Esophagus squamous epithelium (tissue), 5 donors: ENCODE data around the gene RGS9. TPM values are rescaled to one million over a fixed set of nuclear protein-coding genes. Genes with fewer than 3 reads are reported as not detected.

Source experiments
- DNase-seq: peaks from one replicate; lab custom pipeline; 2025; lab: John Stamatoyannopoulos, UW
- H3K27ac ChIP-seq, 4 donors: fragments of 200-600 bp; sonication (generic); one replicate each; pipeline ENCODE4 v1.5.1; 2016 to 2019; ENCODE audit warnings: mild to moderate bottlenecking in 1 of 4
- H3K27me3 ChIP-seq, 4 donors: fragments of 200-600 bp; sonication (generic); 1 replicate in 3 of 4; 2 replicates in 1 of 4; pipeline versions ENCODE4 v1.5.1 to v1.6.0; 2017 to 2021; ENCODE audit warnings: antibody characterized with exemption in 1 of 4
- H3K36me3 ChIP-seq, 3 donors: fragments of 200-600 bp; sonication (generic); one replicate each; pipeline ENCODE4 v1.5.1; 2016 to 2019
- H3K4me1 ChIP-seq, 3 donors: fragments of 200-600 bp; sonication (generic); one replicate each; pipeline ENCODE4 v1.5.1; 2017 to 2019
- H3K4me3 ChIP-seq, 4 donors: fragments of 200-600 bp; sonication (generic); 1 replicate in 3 of 4; 2 replicates in 1 of 4; pipeline ENCODE4 v1.5.1; 2016 to 2019; ENCODE audit warnings: mild to moderate bottlenecking in 2 of 4, moderate library complexity in 1 of 4
- H3K9me3 ChIP-seq, 3 donors: fragments of 200-600 bp; sonication (generic); one replicate each; pipeline ENCODE4 v1.5.1; 2016 to 2019
- CTCF ChIP-seq, 6 experiments: fragments of 450-650 bp in 4 of 6; fragments of 200-600 bp in 2 of 6; sonication (generic) in 2 of 6; IDR thresholded peaks; one replicate each; pipeline ENCODE4 v1.5.1; 2016 to 2019; ENCODE audit warnings: antibody characterized with exemption in 6 of 6, mild to moderate bottlenecking in 4 of 6, moderate library complexity in 4 of 6
- POLR2A ChIP-seq, 4 donors: fragments of 450-650 bp; IDR thresholded peaks; one replicate each; pipeline ENCODE4 v1.6.1; 2017; ENCODE audit warnings: antibody characterized with exemption in 4 of 4, mild to moderate bottlenecking in 4 of 4, moderate library complexity in 3 of 4
- WGBS, 2 donors: methylation state at CpG; one replicate each; pipeline ENCODE4 v1.1.5; 2018; 5-methylcytosine and 5-hydroxymethylcytosine counted together
- intact Hi-C: fragments of 100-400 bp; cut with DNase I; formaldehyde crosslinking; loops from one replicate; pipeline ENCODE4 v1.15.0; 2022
- total RNA-seq, 4 donors: library from RNA; depleted of rRNA; stranded (reverse); fragments of >200 nt; gene quantifications; one replicate each; pipeline ENCODE4 v1.1.0, GENCODE V29; 2016
- donor health status: DM: yes; HTN: yes; CAD: no.

Gene RGS9
- total RNA-seq, 4 donors from 2014 or later = 0.45 to 8.1 (median 2.9) TPM

- WGBS, 2 donors = 56 to 88% methylated on average over 1 of the region's 1 CpG
- Histone ChIP-seq H3K4me3 (no peak overlapping the region), H3K9me3 (no peaks in the 10 kb centered on the region), H3K27ac (no peak overlapping the region), H3K27me3 (peaks cover 0 to 28% (median 0%) of the 10 kb centered on the region in 4 donors), H3K4me1 (no peaks in the 10 kb centered on the region), H3K36me3 (no peaks in the 10 kb centered on the region)
- TF ChIP-seq CTCF (IDR thresholded peaks at IDR 0.05) (no peak), POLR2A (IDR thresholded peaks at IDR 0.05) (no peak)
- intact Hi-C loops = no loop called here
- DNase-seq = no peak
Measured at GRCh38 chr17:65220732-65221131, 83.6 kb downstream of the RGS9 start.

GRCh38 chr17:65222214-65222738 lies 85.1 kb downstream of the RGS9 start:
- no peaks in the 10 kb centered on the region for H3K36me3 ChIP-seq
- no peak overlapping the region for H3K27ac ChIP-seq
- intact Hi-C loops = no loop called here
- WGBS, 2 donors = 54 to 88% methylated on average over 3 of the region's 3 CpGs
- H3K27me3 ChIP-seq = peaks cover 0 to 33% (median 0%) of the 10 kb centered on the region in 4 donors
- no peaks in the 10 kb centered on the region for H3K4me1 ChIP-seq
- no peak for TF ChIP-seq CTCF (IDR thresholded peaks at IDR 0.05)
- TF ChIP-seq POLR2A (IDR thresholded peaks at IDR 0.05) = no peak
- H3K9me3 ChIP-seq = no peaks in the 10 kb centered on the region
- no peak for DNase-seq
- H3K4me3 ChIP-seq = no peak overlapping the region

GRCh38 chr17:65225061-65225460 lies 87.9 kb downstream of the RGS9 start:
- H3K9me3 ChIP-seq = no peaks in the 10 kb centered on the region
- no peak for DNase-seq
- no peaks in the 10 kb centered on the region for H3K36me3 ChIP-seq
- H3K4me3 ChIP-seq = no peak overlapping the region
- 90 to 93% methylated on average over 2 to 5 of the region's 18 CpGs for WGBS, 2 donors
- no peak overlapping the region for H3K27ac ChIP-seq
- intact Hi-C loops = no loop called here
- peaks cover 0 to 13% (median 0%) of the 10 kb centered on the region in 3 donors for H3K4me1 ChIP-seq
- no peak for TF ChIP-seq POLR2A (IDR thresholded peaks at IDR 0.05)
- no peak for TF ChIP-seq CTCF (IDR thresholded peaks at IDR 0.05)
- peaks cover 0 to 37% (median 0%) of the 10 kb centered on the region in 4 donors for H3K27me3 ChIP-seq

GRCh38 chr17:65226227-65226626 lies 89.1 kb downstream of the RGS9 start:
- Histone ChIP-seq H3K4me3 (no peak overlapping the region), H3K27ac (no peak overlapping the region), H3K9me3 (no peaks in the 10 kb centered on the region), H3K4me1 (peaks cover 0 to 13% (median 0%) of the 10 kb centered on the region in 3 donors), H3K27me3 (peaks cover 0 to 37% (median 0%) of the 10 kb centered on the region in 4 donors), H3K36me3 (no peaks in the 10 kb centered on the region)
- DNase-seq = no peak
- no peak for TF ChIP-seq POLR2A (IDR thresholded peaks at IDR 0.05)
- no peak for TF ChIP-seq CTCF (IDR thresholded peaks at IDR 0.05)
- intact Hi-C loops = no loop called here
- 49 to 57% methylated on average over 3 to 4 of the region's 4 CpGs for WGBS, 2 donors

GRCh38 chr17:65227637-65228036 lies 90.5 kb downstream of the RGS9 start:
- WGBS, 2 donors = 37 to 61% methylated on average over 3 to 4 of the region's 4 CpGs
- H3K4me1 ChIP-seq = peaks cover 0 to 13% (median 0%) of the 10 kb centered on the region in 3 donors
- H3K36me3 ChIP-seq = no peaks in the 10 kb centered on the region

More at GRCh38 chr17:65227637-65228036, 90.5 kb downstream of the RGS9 start:
- intact Hi-C loops = no loop called here
- TF ChIP-seq CTCF (IDR thresholded peaks at IDR 0.05) (no peak), POLR2A (IDR thresholded peaks at IDR 0.05) (no peak)
- H3K4me3 ChIP-seq = no peak overlapping the region
- H3K27ac ChIP-seq = no peak overlapping the region
- peaks cover 0 to 39% (median 0%) of the 10 kb centered on the region in 4 donors for H3K27me3 ChIP-seq
- DNase-seq = no peak
- no peaks in the 10 kb centered on the region for H3K9me3 ChIP-seq
